ENCODE measurements around the gene CCDC88C. TPM values are rescaled to one million over a fixed set of nuclear protein-coding genes. Genes with fewer than 3 reads are reported as not detected.

CCDC88C gene
- total RNA-seq, 1 donor = under 0.01 TPM

DNA sequence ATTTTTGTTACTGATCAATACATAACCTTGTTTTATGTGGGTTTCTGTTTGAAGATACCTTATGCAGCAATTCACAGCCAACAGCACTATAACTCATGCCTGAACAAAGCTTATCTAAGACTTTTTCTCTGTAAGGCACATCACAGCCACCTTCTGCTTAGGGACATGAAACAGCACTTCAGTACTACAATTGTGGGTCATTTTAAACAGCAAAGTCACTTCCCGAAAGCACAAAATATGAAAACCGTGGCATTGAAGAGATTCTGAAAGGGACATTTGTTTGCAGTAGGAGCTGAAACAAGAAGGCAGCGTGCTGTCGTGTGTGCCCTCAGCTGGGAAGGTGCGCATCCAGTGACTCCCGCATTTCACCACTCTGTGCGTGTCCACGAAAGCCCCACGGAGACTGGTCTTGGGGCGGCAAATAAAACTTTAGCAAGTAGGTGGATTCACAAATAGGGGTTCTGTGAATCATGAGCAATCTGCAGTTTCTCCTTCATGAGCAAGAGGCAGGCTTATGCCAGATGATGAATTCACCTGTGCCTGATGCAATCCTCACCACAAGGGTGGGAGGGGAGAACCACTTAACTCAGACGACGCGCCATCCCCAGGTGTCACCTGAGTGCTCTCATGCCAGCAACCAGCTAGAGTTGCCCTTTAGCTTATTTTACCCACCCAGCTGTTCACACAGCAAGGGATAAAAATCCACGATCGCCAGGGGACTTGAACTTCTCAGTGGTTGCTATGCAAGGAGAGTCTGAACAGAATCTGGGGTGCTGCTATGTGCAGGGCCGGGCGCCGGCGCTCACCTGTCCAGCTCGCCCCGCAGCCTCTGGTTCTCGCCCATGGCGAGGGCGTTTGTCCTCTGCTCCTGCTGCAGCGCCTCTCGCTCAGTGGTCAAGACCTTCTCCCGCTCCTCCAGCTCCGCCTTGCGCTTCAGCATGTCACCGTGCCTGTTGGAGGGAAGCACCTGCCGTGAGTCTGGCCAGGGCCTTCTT lies 118.2 kb downstream of the CCDC88C start:
- TF ChIP-seq, protein P1, sequence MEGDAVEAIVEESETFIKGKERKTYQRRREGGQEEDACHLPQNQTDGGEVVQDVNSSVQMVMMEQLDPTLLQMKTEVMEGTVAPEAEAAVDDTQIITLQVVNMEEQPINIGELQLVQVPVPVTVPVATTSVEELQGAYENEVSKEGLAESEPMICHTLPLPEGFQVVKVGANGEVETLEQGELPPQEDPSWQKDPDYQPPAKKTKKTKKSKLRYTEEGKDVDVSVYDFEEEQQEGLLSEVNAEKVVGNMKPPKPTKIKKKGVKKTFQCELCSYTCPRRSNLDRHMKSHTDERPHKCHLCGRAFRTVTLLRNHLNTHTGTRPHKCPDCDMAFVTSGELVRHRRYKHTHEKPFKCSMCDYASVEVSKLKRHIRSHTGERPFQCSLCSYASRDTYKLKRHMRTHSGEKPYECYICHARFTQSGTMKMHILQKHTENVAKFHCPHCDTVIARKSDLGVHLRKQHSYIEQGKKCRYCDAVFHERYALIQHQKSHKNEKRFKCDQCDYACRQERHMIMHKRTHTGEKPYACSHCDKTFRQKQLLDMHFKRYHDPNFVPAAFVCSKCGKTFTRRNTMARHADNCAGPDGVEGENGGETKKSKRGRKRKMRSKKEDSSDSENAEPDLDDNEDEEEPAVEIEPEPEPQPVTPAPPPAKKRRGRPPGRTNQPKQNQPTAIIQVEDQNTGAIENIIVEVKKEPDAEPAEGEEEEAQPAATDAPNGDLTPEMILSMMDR (IDR thresholded peaks at IDR 0.05; ENCODE audit: insufficient read depth, low read depth, low read length) = no peak
- no peak for DNase-seq (ENCODE audit: low read depth)
- no peak overlapping the region for H3K4me3 ChIP-seq (ENCODE audit: low read depth, low read length)

DNA sequence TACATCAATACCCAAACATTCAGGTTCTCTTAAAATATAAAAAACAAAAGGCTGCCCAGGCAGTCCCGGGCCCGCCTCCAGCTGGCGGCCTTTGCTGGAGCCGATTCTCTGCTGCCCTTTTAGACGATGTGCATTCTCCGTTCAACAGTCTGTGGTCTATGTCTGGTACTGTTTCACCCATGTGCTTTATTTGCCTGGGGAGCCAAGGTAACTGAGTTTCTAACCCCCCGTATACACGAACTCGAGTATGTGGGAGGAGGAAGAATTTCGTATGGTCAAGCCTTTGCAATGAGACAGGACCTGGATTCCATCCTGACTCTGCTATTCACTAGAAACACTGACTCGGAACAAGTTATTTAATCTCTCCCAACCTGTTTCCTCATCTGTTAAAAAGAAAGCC lies 119.0 kb downstream of the CCDC88C start:
- TF ChIP-seq, protein P1 (IDR thresholded peaks at IDR 0.05; ENCODE audit: insufficient read depth, low read depth, low read length) = no peak
- no peak overlapping the region for H3K4me3 ChIP-seq (ENCODE audit: low read depth, low read length)
- DNase-seq (ENCODE audit: low read depth) = no peak

DNA sequence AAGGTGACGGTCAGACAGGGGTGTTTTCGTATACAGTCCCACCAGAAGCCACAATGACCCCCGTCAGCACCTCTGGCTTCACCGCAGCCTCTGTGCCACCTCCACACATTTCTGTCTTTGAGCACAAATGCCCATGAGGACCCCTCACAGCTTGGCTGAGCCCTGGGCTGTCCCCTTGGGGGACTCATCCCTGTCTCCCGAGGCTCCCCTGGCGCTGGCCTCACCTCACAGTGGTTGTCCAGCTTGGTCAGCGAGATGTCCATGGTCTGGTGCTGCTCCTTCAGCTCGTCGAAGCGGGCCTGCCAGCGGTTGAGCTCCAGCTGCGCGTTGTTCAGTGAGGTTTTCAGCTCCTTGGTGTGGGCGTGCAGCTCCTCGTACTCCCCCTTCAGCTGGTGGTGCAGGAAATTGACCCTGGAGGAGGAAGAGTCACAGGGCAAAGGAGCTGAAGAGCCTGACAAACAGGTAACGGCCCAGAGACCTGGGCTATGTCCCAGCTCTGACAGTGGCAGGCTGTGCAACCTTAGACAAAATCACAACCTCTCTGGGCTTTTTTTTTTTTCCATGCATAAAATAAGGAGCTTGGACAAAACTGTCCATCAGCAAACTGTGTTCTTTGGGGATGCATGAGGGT lies 120.4 kb downstream of the CCDC88C start:
- no peak for DNase-seq (ENCODE audit: low read depth)
- TF ChIP-seq, protein P1 (IDR thresholded peaks at IDR 0.05; ENCODE audit: insufficient read depth, low read depth, low read length) = no peak
- H3K4me3 ChIP-seq (ENCODE audit: low read depth, low read length) = no peak overlapping the region

DNA sequence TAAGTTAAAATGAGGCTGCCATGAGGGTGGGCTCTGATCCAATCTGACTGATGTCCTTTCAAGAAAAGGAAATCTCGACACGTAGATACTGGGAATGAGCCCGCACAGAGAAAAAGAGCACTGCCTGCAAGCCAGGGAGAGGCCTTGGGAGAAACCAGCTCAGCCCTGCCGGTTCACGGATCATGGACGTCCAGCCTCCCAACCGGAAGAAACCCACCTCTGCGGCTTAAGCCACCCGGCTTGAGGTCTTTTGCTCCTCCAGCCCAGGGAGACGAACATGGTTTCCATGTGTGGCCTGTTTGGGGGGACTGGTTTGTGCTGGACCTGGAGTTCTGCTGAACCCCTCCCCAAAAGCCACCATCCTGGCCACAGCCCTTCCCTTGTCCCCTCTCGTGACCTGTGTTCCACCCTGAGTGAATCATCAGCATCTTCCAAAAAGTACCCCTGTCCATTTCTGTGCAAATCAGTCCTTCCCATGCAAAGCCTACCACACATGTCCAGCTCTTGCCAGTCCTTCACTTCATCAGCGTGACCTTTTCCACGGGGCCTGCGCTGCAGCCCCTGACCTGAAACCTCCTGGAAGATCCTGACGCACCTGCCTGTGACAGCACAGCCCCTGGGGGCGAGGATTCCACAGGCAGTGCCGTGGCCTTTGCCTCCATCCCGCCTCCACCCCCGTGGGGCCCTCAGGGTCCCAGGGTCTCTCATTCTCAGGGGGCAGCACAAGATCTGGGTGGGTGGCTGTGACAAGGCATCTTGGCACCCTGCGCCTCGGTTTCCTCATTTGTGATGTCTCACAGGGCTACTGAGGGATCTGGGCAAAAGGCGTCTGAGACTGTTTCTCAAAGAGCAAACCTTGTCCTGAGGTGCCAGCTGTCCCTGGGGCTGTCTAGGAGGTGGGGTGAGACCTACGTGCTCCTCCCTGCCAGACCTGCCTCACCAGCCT lies 121.5 kb downstream of the CCDC88C start:
- no peak overlapping the region for H3K4me3 ChIP-seq (ENCODE audit: low read depth, low read length)
- TF ChIP-seq, protein P1 (IDR thresholded peaks at IDR 0.05; ENCODE audit: insufficient read depth, low read depth, low read length) = no peak
- DNase-seq (ENCODE audit: low read depth) = no peak

DNA sequence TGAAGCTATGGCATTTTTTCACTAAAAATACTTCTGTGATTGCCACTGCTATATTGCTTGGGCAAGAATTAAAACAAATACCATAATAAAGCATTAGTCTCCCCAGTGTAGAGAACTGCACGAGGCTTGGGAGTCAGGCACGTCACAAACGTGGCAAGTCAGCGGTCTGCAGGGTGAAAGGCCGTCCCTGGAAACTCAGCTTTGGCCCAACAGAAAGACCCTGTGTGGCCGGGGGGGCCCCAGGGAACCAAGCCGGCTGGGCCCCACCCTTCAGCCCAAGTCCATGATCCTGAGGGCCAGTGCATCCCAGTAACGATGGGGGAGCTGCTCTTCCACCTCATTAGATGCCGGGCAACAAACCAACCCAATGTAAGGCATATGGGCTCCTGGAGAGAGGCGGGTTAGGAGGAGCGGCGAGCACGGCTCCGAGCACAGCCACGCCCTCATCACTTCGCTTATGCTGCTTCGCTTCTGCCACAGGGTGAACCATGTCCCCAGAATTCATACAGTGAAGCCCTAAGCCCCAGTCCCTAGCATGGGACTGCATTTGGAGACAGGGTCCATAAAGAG lies 122.3 kb downstream of the CCDC88C start:
- H3K4me3 ChIP-seq (ENCODE audit: low read depth, low read length) = no peak overlapping the region
- TF ChIP-seq, protein P1 (IDR thresholded peaks at IDR 0.05; ENCODE audit: insufficient read depth, low read depth, low read length) = no peak
- DNase-seq (ENCODE audit: low read depth) = no peak

DNA sequence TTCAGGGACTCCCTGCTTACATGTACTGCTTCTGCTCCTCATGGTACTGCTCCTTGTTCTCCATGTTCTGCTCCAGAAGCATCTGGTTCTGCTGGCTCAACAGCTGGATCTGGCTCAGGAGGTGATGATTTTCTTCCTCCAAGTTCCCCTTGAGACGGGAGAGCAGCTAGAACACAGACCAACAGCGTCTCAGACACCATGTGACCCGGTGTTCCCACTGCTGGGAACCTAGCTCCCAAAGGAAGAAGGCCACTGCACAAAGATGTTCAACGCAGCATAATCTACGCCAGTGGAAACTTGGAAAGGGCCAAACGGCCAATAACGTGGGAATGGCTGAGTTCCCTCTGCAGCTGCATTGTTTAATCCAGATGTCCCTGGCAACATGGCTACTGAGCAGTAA lies 123.5 kb downstream of the CCDC88C start:
- H3K4me3 ChIP-seq (ENCODE audit: low read depth, low read length) = no peak overlapping the region
- TF ChIP-seq, protein P1 (IDR thresholded peaks at IDR 0.05; ENCODE audit: insufficient read depth, low read depth, low read length) = no peak
- DNase-seq (ENCODE audit: low read depth) = no peak

All from fibroblast of villous mesenchyme (primary cell).